Astrocyte of the hippocampus (primary cell): Measurements from ENCODE around the gene UCKL1.

ENCODE experiments used
- DNase-seq: peaks from one replicate; pipeline ENCODE4 v3.0.0; 2011; ENCODE audit warnings: low read depth, low spot score

The UCKL1 gene

GRCh38 chr20:63919130-63919529 is 37.1 kb downstream of the UCKL1 start:
- no peak for DNase-seq

GRCh38 chr20:63917811-63918210 is 38.4 kb downstream of the UCKL1 start:
- peak; percentile 44 for DNase-seq

GRCh38 chr20:63916371-63916939 is 39.8 kb downstream of the UCKL1 start:
- DNase-seq = peak; percentile 29

- no peak for DNase-seq
Observed at GRCh38 chr20:63915471-63915870, 40.7 kb downstream of the UCKL1 start.

GRCh38 chr20:63913768-63914167 is 42.4 kb downstream of the UCKL1 start:
- no peak for DNase-seq

- DNase-seq = peak; percentile 57
Observed at GRCh38 chr20:63911176-63911575, 45.0 kb downstream of the UCKL1 start.

GRCh38 chr20:63908008-63908682 is 48.1 kb downstream of the UCKL1 start:
- DNase-seq = no peak

GRCh38 chr20:63903796-63904561 is 52.2 kb downstream of the UCKL1 start:
- DNase-seq = peak; percentile 19

GRCh38 chr20:63900413-63900812 is 55.8 kb downstream of the UCKL1 start:
- no peak for DNase-seq

- no peak for DNase-seq
Observed at GRCh38 chr20:63898882-63899558, 57.2 kb downstream of the UCKL1 start.

- DNase-seq = no peak
Observed at GRCh38 chr20:63897978-63898561, 58.1 kb downstream of the UCKL1 start.

- DNase-seq = peak; percentile 40
Observed at GRCh38 chr20:63896264-63897105, 59.7 kb downstream of the UCKL1 start.

GRCh38 chr20:63895952-63896263 is 60.3 kb downstream of the UCKL1 start:
- peak; percentile 23 for DNase-seq

- DNase-seq = peak; percentile 8
Observed at GRCh38 chr20:63895202-63895951, 60.8 kb downstream of the UCKL1 start.

- peak; percentile 98 for DNase-seq
Observed at GRCh38 chr20:63894358-63895201, 61.6 kb downstream of the UCKL1 start, which contains the start of gene DNAJC5. TSS of gene DNAJC5 (plus strand) at chr20:63895126. CDS start at chr20:63928346, 33,220 bp downstream.

- DNase-seq = no peak
Observed at GRCh38 chr20:63893999-63894357, 62.2 kb downstream of the UCKL1 start.

- DNase-seq = no peak
Observed at GRCh38 chr20:63892402-63892801, 63.8 kb downstream of the UCKL1 start.

- no peak for DNase-seq
Observed at GRCh38 chr20:63891061-63892002, 64.9 kb downstream of the UCKL1 start.
